ENCODE measurements around the gene SFTPB. TPM values are rescaled to one million over a fixed set of nuclear protein-coding genes. Genes with fewer than 3 reads are reported as not detected.
"Not testable (repeated sequence)": the region's sequence is repeated elsewhere in the genome, so short reads cannot be mapped to it uniquely, and the experiment has no call there.

The SFTPB gene
- total RNA-seq, 1 experiment from 2014 or later, result not detected

GRCh38 chr2:85656468-85656867, 11.5 kb downstream of the SFTPB start:
- DNase-seq (ENCODE audit: low read depth), result peak; percentile 26

DNA sequence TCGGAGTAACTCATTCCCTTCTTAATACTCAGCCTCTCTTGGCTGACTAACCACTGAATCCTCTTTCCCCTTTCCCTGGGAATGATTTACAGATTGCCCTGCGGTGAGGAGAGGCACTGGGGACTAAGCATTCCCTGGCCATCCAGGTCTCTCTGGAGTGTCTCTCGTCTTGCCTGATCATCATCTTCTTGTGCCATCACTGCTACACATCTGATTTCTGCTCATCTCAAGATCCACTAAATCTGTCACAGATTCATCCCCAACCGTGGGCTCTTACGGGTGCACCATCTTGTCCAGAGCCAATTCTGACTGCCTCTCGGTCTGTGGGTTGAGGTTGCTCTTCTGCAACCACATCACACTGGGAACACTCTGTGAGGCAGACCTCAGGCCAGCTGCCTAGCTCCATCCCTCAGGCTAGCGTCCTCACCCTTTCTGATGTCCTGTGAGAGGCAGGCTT, 12.0 kb downstream of the SFTPB start:
- DNase-seq (ENCODE audit: low read depth), result peak; percentile 63

DNA sequence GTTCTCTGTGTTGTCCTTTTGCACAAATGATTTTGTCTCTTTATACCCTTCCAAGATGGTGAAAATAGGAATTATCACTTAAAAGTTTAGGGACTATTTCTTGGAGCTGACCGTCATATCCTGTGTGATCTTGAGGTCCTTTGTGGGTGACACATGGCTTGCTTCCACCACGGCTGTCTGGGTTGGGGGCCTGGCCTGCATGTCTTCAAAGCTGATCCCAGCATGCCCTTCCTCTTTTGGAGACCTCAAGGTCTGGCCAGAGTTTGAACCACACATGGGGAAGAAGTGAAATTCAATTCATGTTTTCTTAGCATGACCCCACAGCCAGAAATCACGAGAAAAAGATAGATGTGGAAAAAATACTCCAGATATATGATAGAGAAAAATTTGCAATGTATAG, 14.0 kb downstream of the SFTPB start:
- no peak for DNase-seq (ENCODE audit: low read depth)

DNA sequence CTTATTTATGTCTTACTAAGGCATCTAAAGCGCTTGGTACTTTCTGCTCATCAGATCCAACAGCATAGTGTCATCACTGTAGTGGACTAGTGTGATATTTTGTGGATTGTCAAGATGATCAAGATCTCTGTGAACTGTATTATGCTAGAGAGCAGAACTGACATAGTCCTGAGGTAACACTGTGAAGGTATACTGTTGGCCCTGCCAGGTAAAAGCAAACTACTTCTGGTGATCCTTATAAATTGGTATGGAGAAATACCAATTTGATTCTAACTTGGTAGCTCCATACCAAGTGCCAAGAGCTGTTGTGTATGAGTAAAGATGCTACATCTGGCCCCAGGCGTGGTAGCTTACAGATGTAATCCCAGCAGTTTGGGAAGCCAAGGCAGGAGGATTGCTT, 15.9 kb downstream of the SFTPB start:
- no peak for DNase-seq (ENCODE audit: low read depth)

DNA sequence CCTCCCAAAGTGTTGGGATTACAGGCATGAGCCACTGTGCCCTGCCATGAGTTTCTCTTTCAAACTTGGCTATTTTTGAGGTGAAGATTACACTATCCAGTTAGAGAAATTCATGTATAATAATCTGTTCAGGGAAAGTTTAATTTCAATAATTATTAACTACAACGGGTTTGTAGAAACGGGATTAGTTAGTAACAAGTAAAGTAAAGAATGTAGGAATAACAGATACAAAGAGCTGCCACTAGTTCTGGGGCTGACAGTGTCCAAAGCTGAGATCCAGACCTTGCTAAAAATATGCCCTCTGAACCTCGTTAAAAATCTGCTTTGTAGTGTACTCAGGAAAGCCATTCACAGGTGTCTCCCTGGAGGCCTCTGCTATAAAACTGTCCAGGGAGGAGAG, 16.9 kb downstream of the SFTPB start:
- no peak for DNase-seq (ENCODE audit: low read depth)

DNA sequence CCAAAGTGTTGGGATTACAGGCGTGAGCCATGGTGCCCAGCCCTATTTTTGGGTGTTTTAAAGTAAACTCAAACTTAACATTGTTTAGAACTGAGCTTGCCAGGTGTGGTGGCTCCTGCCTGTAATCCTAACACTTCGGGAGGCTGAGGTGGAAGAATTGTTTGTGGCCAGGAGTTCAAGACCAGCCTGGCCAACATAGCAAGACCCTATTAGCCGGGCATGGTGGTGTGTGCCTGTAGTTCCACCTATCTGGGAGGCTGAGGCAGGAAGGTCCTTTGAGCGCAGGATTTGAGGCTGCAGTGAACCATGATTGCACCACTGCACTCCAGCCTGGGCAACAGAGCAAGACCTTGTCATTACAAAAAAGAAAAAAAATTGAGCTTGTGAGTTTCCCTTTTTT, 17.5 kb downstream of the SFTPB start:
- DNase-seq (ENCODE audit: low read depth), result no peak

DNA sequence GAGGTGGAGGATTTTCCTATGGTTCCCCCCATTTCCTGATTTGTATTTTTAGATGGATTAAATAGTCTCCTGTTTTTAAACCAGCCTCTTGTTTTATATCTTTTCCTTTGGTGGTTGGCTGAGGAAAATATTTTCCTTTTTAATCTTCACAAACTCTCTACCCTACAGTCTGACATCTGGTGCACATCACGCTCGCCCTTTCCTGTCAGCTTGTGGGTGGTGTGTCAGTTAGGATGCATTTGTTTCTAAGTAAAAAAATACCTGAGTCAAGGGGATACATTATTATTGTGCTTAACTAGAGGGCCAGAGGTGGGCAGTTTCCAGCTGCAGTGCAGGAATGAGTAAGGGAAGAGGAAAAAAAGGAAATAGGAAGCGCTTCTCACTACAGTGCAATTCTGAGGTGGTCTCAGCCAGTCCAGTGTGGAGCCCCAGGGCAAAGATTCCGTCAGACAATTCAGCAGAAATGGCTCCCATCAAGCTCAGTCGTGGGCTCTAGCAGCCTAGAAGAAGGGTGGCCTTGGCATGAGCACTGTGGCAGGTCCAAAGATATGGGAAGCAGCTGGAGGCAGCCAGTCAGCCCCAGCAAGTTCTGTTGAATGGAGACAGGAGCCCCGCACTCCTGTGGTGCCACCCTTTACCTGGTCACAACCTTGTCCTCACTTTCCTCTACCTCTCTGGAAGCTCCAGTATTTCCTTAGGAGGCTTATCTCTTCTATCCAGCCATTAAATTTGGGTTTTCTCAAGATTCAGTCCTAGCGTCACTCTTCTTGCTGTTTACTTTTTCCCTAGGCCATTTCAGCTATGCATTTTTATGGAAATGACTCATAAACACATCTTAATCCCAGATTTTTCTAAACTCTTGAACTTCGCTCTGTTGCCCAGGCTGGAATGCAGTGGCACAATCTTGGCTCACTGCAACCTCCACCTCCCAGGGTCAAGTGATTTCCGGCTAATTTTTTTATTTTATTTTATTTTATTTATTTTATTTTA, 18.5 kb downstream of the SFTPB start:
- peak; percentile 71 for DNase-seq (ENCODE audit: low read depth)

DNA sequence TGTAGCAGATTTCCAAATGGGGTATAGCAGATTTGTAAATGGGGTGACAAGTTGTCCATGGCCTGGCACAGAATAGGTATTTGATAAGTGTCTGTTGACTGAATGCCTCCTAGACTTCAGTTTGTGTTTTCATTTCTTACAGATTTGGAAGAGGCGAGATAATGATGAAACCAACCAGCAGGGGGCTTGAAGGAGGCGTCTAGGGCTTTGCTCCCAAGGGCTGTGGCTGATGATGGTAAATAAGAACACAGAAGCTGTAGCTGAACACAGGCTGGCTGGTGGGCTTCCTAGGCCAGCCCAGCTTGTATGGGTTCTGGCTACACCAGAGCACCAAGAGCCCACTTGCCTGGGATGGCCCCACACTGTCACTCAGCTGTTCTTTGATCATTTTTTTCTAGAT, 19.4 kb downstream of the SFTPB start:
- DNase-seq (ENCODE audit: low read depth), result peak; percentile 58

GRCh38 chr2:85647823-85648526, 20.0 kb downstream of the SFTPB start:
- DNase-seq (ENCODE audit: low read depth), result no peak

- no peak for DNase-seq (ENCODE audit: low read depth)
Measured at GRCh38 chr2:85646166-85646565, 21.8 kb downstream of the SFTPB start.

- peak; percentile 45 for DNase-seq (ENCODE audit: low read depth)
Measured at GRCh38 chr2:85644909-85645308, 23.1 kb downstream of the SFTPB start.

GRCh38 chr2:85642725-85643124, 25.3 kb downstream of the SFTPB start:
- DNase-seq (ENCODE audit: low read depth), result no peak

DNA sequence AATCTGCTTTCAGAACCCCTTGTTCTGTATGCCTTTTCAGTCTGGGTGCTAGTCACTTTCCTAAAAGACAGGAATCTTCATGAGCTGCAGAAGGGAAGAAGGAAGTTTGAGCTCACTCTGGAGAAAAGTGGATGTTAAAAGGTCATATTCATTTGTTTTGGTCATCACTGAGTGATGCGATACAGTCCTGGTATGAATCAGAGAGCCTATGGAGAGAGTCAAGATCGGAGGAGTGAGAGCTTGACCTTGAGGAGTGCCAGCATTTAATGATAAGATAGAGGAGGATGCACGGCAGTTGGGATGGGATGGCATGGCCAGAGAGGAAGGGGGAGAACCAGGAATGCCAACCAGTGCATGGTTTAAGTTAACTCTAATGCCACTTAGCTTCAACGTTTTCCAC, 32.4 kb downstream of the SFTPB start:
- peak; percentile 22 for DNase-seq (ENCODE audit: low read depth)

GRCh38 chr2:85635011-85635410, 33.0 kb downstream of the SFTPB start:
- DNase-seq (ENCODE audit: low read depth), result no peak

- DNase-seq (ENCODE audit: low read depth), result peak; percentile 74
Measured at GRCh38 chr2:85631316-85631715, 36.7 kb downstream of the SFTPB start.

DNA sequence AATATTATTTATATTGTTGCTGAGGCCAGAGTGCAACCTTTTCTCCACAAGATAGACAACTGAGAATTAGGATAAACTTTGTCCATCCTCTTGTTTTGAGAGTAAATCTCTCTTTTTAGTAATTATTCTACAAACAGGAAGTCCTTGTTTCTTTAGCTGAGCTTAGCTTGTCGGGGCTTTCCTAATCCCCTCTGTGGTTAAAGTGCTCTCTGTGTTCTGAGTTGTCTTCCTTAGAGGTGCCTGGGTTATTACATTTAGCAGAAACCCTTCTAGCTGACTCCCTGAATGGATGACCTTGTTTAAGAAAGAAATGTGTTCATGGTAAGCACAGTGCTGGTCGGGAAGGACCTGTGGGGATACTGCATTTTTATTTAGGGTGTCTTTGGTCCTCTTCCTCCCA, 39.3 kb downstream of the SFTPB start:
- DNase-seq (ENCODE audit: low read depth), result no peak

- DNase-seq (ENCODE audit: low read depth), result no peak
Measured at GRCh38 chr2:85623991-85624390, 44.0 kb downstream of the SFTPB start.

GRCh38 chr2:85621338-85621737, 46.7 kb downstream of the SFTPB start:
- DNase-seq (ENCODE audit: low read depth), result no peak

DNA sequence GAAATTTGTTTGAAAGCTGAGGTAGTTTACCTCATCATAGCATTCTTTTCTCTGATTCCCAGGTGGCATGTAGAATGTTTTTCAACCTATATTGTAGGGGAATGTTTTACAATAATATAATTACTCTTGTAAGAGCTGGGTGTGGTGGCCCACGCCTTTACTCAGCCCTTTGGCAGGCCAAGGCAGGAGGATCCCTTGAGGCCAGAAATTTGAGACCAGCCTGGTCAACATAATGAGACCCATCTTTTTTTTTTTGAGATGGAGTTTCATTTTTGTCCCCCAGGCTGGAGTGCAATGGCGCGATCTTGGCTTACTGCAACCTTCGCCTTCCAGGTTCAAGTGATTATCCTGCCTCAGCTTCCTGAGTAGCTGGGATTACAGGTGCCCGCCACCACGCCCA, 48.4 kb downstream of the SFTPB start:
- no peak for DNase-seq (ENCODE audit: low read depth)

DNA sequence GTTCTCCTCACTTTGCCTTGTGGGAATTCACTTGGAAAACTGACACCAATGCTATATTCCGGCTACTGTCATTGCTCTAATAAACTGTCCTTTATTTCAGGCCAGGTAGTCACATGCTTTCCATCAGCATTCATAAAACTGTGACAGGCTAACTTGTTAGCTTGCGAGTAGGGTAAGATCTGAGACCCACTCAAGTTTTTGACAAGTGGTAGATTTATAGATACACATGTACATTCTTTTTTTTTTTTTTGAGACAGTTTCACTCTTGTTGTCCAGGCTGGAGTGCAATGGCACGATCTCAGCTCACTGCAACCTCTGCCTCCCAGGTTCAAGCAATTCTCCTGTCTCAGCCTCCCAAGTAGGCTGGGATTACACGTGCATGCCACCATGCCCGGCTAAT, 50.3 kb downstream of the SFTPB start:
- not testable (repeated sequence) for DNase-seq (ENCODE audit: low read depth)

- no peak for DNase-seq (ENCODE audit: low read depth)
Measured at GRCh38 chr2:85615413-85615728, 52.6 kb downstream of the SFTPB start.

DNA sequence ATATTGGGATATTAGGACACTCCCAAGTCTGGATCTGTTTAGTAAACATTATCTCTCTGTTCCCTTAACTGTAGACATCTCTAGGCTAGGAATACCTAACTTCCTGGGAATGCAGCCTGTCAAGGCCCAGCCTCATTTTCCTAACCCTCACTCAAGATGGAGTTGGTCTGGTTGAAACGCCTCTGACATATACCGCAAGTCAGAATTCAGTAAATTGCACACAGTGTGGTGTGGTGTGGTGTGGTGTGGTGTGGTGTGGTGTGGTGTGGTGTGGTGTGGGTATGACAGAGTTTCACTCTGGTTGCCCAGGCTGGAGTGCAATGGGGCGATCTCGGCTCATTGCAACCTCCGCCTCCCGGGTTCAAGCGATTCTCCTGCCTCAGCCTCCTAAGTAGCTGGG, 53.2 kb downstream of the SFTPB start:
- DNase-seq (ENCODE audit: low read depth), result not testable (repeated sequence)

Data from LHCN-M2 (cell line).